GM18498 (cell line): ENCODE results near the gene PKHD1.
"Not testable (repeated sequence)": the region's sequence is repeated elsewhere in the genome, so short reads cannot be mapped to it uniquely, and the experiment has no call there.

Experiments
- ATAC-seq: cut with Tn5 transposase; IDR thresholded peaks from one replicate; pipeline ENCODE4 v1.9.1; 2021; ENCODE audit warnings: mild to moderate bottlenecking, moderate library complexity; ENCODE audit not compliant: unreplicated experiment

Gene PKHD1

DNA sequence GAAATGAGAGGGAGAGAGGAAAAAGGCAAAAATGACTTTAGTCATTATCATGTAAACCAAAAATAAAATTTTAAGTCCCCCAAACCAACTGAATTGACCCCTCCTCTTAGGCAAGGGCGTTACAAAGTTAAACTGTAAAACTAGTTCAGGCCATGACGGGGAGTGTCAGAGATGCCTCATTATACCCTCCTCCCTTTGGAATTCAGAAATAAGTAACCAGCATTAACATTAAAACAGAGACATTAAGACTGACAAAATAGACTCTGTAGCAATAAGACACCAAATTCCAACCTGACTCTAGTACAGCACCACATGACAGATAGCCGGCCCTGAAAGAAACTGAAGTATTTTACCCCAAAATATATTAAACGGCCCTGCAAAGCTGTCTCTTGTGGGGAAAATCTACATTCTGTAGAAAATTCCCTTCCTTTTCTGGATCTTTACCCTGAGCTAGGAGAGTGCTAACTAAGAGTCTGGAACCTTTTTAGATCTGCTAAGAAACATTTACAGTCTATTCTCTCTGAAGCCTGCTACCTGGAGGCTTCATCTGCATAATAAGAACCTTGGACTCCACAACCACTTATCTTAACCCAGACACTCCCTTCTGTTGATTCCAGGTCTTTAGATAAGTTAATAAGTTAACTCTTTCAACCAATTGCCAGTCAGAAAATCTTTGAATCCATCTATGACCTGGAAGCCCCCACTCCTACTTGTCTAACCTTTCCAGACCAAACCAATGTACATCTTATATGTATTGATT, 150.7 kb downstream of the PKHD1 start:
- no peak for ATAC-seq

DNA sequence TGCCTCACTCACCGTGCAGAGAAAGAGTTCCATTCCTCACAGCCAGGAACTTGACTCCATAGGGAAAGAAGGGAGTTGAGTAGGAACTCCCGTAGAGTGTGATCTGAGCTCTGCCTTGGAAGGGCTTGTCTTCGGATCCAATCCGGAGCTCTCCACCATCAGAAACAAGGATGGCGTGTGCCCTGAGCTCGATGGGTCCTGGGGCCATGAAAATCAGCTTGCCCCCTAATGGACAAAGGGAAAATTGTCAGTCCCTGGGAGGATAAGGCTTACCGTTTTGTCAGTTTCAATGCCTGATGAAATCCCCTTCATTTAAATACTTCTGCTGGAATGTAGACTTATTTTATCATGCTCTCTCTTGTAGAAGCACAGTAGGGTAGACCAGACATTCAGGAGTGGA, 153.3 kb downstream of the PKHD1 start:
- ATAC-seq, result no peak

DNA sequence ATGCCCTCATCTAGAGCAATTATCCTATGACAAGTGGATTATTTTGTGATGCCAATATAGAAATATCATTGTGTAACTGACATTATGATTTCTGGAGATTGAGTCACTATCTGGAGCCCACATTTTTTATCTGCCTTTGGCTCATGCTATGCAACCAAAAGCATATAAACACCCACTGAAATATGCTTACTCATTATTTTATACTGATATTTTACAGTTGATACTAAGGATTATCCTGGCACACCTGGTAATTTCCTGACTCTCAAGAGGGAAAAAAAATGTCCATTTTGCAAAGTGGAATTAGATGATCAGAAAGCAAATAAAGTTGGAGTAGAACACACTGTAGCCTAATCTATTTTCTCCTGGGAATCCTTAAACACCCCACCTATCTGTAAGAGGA, 154.5 kb downstream of the PKHD1 start:
- ATAC-seq, result no peak

DNA sequence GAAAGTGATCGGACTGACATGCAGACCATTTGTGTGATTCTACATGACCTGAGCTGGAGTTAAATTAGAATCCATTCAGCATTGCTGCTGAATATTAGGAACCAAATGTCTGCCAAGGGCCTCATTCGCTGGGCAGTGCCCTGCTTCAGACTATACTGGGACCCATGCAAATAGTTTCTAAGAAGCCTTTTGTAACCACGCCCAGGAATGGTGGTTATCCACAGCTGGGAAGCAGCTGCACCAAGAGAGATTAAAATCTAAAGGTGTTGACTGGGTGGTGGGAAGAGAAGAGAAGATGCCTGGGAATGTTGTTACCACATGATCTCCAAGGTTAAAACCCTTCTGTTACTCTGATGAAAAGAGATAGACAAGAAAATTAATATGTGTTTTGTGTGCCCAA, 156.8 kb downstream of the PKHD1 start:
- no peak for ATAC-seq

DNA sequence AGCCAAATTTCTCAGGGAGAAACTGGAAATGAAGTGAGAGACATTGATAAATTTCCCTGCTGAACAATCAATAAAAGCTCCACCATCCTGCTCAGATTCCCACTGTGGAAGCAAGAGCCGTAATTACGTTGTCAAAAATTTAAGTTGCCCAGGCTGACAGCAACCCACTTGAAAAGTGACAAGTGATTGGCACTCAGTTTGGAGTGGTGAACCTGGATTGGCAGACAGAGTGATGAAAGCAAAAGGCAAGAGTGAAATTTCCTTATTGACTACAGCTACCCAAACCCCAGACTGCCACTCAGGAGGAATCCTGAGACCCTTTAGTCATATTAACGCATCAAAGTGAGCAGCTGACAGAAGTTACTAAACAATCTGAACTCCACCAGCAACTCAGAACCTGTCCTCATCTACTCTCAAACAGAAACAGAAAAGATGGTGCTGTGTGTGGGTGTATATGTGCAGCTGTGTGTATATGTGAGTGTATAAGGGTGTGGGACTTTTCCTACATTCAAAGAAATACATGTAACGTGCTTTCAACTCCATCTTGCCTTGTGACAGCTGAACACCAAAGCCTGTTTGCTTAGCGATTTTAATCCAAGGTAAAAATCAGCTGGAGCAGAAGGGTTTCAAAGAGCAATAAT, 157.4 kb downstream of the PKHD1 start:
- ATAC-seq, result peak; percentile 33

DNA sequence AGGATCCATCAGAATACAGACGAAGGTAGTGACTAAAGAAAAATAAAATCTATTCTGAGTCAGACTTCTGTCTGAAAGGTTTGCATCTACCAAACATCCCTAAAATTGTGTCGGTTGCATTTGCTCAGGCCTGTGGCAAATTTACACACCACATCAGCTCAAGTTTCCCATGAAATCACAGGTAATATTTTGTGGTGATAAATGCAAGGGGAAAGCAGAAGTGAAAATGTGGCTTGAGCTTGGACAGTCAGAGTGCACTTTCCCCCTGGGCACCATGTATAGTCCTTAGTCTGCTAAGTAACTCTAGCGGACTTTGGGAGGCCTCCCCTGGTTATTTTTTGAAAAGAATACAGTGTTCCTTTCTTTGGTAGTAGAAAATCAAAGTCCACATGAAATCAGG, 159.1 kb downstream of the PKHD1 start:
- ATAC-seq, result peak; percentile 70

DNA sequence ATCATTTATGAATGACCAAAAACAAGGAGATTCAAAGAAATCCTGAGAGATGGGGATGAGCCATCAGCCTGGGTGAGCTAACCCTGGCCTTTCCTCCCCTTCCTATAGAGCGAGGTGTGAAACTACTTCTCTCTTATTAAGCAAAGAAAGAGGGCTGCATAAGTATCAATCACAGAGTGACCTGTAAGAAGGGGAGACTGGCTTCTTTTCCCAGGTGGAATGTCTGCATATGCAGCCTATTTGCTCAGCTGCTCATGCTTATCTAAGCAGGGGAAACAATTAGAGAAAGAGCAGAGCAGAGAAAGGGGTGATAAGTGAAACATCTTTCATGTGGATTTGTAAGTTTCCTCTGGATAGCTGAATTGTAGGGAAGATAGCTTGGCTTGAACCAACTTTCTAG, 160.0 kb downstream of the PKHD1 start:
- no peak for ATAC-seq

DNA sequence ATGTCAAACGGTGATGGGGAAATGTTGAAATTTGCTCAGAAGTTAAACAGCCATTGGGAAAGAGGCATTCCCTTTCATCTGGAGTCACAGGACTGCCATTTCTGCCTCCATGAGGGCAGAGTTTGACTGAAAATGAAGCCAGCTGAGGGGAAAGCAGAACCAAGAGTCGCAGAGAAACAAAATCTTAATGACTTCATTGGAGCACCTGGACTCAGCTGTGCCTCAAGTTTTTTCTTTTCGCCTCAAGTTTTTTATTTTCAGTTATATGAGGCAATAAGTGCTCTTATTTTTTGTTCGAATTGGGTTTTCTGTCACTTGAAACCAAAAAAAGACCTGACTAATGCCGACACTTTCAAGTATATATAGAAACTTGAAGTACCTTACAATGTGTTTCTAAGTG, 161.3 kb downstream of the PKHD1 start:
- ATAC-seq, result peak; percentile 36

DNA sequence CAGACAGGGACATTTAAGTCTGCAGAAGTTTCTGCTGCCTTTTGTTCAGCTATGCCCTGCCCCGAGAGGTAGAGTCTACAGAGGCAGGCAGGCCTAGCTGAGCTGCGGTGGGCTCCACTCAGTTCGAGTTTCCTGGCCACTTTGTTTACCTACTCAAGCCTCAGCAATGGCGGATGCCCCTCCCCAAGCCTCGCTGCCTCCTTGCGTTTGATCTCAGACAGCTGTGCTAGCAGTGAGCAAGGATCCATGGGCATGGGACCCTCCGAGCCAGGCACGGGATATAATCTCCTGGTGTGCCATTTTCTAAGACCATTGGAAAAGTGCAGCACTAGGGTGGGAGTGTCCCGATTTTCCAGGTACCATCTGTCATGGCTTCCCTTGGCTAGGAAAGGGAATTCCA, 164.9 kb downstream of the PKHD1 start:
- ATAC-seq, result not testable (repeated sequence)

DNA sequence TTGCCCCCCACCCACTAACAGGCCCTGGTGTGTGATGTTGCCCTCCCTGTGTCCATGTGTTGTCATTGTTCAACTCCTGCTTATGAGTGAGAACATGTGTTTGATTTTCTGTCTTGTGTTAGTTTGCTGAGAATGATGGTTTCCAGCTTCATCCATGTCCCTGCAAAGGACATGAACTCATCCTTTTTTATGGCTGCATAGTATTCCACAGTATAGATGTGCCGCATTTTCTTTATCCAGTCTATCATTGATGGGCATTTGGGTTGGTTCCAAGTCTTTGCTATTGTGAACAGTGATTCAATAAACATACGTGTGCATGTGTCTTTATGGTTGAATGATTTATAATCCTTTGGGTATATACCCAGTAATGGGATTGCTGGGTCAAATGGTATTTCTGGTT, 169.1 kb downstream of the PKHD1 start:
- not testable (repeated sequence) for ATAC-seq

DNA sequence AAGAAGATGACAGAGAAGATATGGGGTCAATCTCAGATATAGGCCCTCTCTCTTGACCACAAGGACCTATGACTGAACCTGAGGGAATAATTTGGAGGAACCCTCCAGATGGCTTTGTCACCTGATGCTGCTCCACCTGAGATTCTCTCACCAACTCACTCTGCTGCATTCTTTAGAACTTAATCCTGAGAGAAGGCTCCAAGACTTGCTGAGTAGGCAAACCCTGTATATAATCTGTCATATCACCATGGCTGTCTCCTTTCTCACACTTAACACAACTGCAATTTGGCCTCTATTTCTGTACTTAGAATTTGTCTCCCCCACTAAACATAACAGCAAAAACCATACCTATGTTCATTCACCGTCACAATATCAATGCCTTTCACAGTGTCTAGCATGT, 172.3 kb downstream of the PKHD1 start:
- ATAC-seq, result no peak

DNA sequence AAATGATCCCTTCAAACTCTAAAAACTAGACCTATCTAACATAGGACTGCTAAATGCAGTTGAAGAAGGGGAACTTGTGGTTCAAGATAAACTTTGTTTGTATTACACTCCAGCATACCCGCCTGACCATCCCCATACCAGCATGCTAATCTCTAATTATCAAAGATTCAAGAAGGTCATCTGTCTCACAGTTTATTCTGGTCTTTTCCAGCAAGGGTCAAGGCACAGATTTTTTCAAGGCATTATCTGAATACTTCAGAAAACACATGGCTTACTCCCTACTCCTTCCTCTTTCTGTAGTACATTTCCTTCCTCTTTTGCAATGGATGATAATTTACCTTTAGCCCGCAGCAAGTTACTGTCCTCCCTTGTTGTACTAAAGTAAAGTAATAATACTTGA, 174.1 kb downstream of the PKHD1 start:
- no peak for ATAC-seq

DNA sequence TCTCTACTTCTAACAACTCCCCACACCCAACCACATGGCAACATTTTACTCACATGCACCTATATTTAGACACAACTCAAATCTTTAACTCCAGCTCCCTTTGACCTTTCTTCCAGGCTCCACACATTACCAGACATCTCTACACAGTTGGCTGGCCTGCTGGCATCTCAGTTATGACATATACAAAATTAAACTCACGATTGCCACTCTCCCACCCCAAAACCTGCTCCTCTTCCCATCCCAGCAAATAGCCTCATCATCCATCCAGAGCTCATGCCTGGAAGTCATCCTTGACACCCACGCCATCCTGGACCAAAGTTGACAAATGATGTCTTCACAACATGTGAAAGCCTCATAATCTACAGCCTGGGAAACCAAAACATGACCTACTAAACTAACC, 176.6 kb downstream of the PKHD1 start:
- no peak for ATAC-seq

DNA sequence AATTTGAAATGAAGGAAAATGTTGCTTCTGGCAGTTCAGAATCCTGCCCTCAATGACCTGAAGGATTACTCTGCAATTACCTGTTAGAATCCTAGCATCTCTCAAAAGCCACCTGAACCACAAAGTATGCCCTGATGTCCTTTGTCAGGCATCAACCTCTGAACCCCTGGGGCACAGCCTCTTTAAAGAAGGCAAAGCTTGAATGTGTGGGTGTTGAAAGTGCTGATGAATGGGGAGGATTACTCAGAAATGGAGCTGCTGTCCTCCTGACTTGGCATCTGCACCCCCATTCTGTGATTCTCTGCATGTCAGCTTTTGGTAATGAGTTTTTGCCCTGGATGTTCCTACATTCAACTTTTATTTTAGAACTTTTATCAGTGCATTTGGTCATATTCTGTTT, 179.2 kb downstream of the PKHD1 start:
- no peak for ATAC-seq

DNA sequence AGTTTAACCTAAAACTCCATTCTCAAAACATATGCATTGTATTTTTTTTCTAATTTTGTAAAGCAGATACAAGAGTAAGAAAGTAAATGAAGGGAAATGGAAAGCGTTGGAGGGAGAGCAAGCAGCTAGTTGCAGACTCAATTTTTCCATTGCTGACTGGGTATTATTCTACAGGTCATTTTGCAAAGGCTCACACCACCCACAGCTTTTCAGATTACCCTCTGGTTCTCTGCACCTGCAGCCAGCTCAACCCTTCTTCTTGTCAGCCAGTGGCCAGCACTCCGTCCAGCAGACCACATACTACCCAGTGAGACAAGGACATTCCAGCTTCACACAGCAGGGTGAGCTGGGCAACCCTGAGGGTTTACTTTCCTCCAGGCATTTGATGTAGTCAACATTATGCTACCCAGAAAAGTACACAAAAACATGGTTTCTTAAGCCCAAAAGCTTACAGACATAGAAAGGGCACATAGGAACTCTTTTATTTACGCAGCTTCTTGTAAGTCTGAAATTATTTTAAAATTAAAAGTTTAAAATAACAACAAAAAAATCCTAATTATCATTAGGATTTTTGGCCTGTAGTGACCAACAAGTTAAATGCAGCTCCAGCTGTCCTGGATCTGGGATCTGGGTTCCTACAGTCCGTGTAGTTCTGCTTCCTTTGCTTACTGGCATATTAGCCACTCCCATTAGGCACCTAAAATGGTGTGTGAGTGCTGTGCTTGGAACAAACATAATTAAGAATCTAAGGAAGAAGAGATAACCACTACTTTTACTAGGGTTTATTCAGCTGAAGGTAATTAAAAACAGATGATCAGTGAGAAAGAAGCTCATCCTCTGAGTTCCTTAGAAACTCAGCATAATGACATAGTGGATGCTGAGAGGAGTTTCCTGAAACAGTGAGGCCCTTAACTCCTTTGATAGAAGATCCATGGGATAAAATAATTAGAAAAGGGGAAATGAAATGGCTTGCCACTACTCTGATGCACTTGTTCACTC, 185.3 kb downstream of the PKHD1 start:
- ATAC-seq, result no peak

DNA sequence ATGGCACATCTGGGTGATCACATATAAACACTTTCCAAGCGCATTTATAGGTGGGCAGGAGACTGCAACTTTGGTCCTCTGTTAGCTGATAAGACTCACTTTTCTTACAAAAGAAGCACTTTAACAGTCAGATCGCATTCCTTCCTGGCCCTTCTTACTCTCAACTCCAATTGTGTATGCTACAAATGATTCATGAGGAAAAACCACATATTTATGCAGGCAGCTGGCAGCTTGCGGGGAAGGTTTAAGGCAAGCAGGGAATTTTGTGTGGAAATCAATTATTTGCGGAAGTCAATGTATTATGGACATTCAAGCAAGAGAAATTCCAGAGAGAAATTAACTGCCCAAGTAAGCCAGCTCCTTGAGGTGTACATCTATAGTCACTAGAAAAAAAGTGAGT, 194.0 kb downstream of the PKHD1 start:
- ATAC-seq, result no peak

DNA sequence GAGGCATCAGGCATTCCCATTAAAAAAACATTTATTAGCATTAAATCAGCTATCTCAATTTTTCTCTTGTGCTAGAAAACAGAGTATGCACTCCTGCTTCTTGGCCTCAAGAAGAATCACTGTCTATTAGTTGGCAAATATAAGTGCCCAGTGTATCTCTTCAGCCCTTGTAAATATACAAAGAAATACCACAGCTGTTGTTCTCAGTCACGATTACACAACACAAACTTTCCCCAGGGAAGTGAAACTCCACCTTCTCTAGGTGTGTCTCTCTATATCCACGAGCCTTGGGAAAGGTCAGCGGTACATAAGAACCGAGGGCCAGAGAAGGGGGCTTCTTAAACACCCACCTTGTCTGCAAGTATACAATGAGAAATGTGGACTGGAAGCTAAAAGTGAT, 194.7 kb downstream of the PKHD1 start:
- no peak for ATAC-seq

DNA sequence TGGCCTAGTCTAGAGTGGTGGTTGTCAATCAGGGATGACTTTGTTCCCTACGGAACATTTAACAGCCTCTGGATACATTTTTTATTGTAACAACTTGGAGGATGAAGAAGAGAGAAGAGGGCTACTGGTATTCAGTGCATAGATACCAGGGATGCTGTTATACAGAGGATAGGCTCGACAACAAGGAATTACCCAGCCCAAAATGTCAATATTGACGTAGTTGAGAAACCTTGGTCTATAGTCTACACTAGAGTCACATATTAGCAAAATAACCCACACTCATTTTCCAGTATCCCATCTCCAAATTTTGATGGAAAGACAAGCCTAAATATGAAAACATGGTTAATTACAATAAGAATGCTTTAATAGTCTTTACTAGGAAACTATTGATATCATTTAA, 195.1 kb downstream of the PKHD1 start:
- ATAC-seq, result no peak

DNA sequence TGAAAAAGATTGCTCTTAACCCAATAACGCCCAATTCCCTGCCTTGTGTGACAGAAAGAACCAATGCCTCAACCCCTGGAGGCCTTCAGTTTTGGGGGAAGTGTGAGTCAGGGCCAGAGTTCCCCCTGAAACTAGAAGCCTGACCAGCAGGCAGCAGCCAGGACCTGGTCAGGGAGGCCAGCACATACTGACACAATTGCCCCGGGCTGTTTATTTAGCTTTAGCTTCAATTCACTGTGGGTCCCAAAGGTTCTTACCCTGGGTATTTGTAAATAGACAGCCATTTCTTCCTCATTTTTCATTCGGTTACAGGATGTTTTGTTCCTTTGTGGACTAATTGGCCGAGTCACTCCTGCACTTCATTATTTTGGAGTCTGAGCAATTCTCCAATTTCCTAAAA, 195.6 kb downstream of the PKHD1 start:
- no peak for ATAC-seq

DNA sequence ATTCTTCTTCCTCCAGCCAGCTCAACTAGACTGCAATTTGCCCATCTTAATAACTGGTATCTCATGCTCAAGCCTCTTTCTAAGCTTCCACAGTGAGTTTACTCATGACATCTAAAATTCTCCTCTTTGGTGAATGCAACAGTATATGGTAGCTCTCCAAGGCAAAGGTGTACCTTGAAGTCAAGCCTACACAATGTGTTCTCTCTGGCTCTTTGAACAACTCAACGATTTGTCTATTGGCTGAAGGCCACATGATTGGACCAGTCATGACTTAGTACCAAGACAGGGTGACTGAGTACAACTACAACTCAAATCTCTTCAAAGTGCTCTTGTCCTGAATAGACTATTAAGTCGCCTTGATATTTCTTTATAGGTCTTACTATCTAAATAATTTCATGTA, 199.6 kb downstream of the PKHD1 start:
- ATAC-seq, result no peak

DNA sequence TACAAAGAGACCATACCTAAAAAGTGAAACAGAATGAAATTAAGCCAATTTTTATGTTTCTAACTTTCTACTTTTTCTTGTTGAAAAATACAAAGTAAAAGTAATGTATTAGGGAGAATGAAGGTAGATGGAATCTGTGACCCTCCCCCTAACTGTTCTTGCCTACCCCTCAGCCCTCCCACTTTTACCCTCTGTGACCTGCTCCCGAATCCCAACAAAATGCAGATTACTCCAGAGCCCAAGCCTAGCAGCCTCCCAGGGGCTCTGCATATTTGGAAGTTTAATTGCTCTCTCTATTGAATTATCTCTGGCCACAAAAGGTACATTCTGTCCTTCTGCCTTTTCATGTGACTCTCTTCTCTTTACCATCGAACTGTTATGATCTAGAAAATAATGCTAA, 201.5 kb downstream of the PKHD1 start:
- ATAC-seq, result no peak
